GM12872 (cell line): Measurements from ENCODE around the gene RAB3C.

Experiments
- CTCF ChIP-seq: IDR thresholded peaks from 3 replicates; pipeline ENCODE4 v1.5.1; 2011; ENCODE audit warnings: low read depth, mild to moderate bottlenecking, low read length, moderate library complexity; ENCODE audit not compliant: insufficient read depth

The RAB3C gene

GRCh38 chr5:58893551-58893950 is 310.7 kb downstream of the RAB3C start:
- no peak for TF ChIP-seq CTCF

GRCh38 chr5:58898006-58898405 is 315.1 kb downstream of the RAB3C start:
- no peak for TF ChIP-seq CTCF

GRCh38 chr5:58898538-58898937 is 315.7 kb downstream of the RAB3C start:
- TF ChIP-seq CTCF = no peak

GRCh38 chr5:58901271-58901670 is 318.4 kb downstream of the RAB3C start:
- no peak for TF ChIP-seq CTCF

GRCh38 chr5:58902305-58902704 is 319.4 kb downstream of the RAB3C start:
- no peak for TF ChIP-seq CTCF

GRCh38 chr5:58902765-58903164 is 319.9 kb downstream of the RAB3C start:
- TF ChIP-seq CTCF = no peak

GRCh38 chr5:58904737-58905136 is 321.9 kb downstream of the RAB3C start:
- TF ChIP-seq CTCF = no peak

- no peak for TF ChIP-seq CTCF
These were observed 323.1 kb downstream of the RAB3C start for GRCh38 chr5:58905944-58906343.
